NT2/D1 (cell line): ENCODE data around the gene DNAH1.

ENCODE experiments used
- SUZ12 ChIP-seq: IDR thresholded peaks from 2 replicates; pipeline ENCODE4 v1.6.1; 2011; ENCODE audit not compliant: insufficient read length, insufficient read depth; ENCODE audit errors: extremely low read depth
- YY1 ChIP-seq: IDR thresholded peaks from 2 replicates; pipeline ENCODE4 v1.6.1; 2011; ENCODE audit not compliant: insufficient read length, insufficient read depth
- ZNF274 ChIP-seq: IDR thresholded peaks from 2 replicates; pipeline ENCODE4 v1.6.1; 2011; ENCODE audit warnings: mild to moderate bottlenecking, low read depth, low read length

DNA sequence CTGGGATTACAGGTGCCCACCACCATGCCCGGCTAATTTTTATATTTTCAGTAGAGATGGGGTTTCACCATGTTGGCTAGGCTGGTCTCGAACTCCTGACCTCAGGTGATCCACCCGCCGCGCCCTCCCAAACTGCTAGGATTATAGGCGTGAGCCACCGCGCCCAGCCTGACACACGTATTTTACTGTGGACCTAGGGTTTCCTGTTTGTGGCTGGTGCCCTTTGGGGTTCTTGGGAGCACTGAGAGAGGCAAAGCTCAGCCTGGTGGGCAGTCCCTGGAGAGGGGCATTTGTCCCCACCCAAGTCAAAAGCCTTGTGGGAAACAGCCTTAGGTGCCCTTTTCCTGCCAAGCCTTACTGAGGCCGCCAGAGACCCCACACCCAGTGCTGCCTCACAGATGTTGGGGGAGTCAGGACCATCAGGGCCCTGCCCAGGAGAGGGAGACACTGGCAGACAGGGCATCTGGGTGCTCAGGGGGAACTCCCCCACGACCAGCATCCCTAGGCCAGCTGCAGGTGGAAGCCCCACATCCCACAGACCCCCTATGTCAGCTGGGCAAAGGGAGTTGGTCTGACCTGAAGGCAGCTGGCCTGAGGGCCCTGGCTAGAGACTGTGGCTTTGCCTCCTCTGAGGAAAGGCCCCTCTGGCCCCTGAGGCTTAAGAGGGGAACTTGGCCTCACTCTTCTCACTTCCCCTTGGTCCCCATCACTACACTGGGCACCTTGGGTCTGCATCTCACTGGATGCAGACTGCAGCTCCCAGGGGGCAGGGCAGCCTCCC is 35.1 kb downstream of the DNAH1 start:
- no peak for TF ChIP-seq YY1
- no peak for TF ChIP-seq ZNF274
- TF ChIP-seq SUZ12 = no peak
